GM18909 (cell line): ENCODE measurements around the gene TRMT6.

Experiments used
- ATAC-seq: cut with Tn5 transposase; IDR thresholded peaks from one replicate; pipeline ENCODE4 v1.9.1; 2021; ENCODE audit warnings: mild to moderate bottlenecking; ENCODE audit not compliant: unreplicated experiment, poor library complexity

TRMT6 gene

DNA sequence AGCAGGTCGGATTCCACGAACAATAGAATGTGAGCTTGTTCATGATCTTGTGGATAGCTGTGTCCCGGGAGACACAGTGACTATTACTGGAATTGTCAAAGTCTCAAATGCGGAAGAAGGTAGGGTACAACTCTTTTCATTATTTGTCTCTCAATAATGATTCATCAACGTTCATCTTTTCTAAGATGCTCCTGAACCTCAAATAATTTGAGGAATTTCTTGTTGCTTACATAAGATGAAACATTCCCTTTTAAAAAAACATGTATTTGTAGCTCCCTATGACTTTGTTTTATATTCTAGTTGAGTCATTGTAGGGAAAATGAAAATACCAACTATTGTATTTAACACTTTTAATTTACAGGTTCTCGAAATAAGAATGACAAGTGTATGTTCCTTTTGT, 17.1 kb upstream of the TRMT6 start:
- ATAC-seq = no peak

DNA sequence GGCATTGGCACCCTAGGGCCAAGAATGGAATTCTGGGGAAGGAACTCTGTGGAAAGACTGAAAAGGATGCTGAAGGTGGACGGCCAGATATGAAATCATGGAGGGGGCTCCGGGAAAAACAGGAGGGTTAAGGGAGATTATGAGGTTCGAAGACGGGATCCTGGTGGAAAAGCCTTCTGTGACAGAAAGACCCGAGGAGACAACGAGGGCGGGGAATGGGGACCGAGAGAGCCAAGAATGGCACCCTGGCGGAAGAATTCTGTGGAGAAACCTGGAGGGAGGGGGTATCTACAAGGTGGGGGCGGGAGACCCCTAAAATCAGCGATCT, 426 bp downstream of the TRMT6 start:
- no peak for ATAC-seq

- ATAC-seq = no peak
These were observed 3.1 kb downstream of the TRMT6 start for GRCh38 chr20:5947276-5947675.

GRCh38 chr20:5945963-5946362, 4.4 kb downstream of the TRMT6 start:
- ATAC-seq = no peak

DNA sequence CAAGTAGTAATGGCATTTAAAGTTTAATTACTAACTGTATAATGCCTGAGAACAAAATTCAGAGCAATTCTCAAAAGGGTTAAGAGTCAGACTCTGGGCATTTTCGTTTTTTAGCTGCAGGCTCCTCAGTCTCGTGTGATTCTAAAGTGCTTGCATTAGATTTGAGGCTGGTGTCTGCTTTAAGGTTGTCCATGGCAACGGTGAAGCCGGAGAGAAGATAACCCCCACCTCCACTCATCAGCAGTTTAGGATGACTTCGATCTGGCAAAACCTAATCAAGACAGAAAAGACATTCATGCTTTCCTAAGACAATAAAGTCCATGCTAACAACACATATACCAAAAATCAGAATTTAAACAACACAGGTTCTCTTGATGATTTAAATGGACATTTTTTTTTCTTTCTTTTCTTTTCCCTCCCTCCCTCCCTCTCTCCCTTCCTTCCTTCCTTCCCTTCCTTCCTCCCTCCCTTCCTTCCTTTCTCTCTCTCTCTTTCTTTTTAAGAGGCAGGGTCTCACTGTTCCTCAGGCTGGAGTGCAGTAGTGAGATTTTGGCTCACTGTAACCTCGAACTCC, 11.8 kb downstream of the TRMT6 start:
- no peak for ATAC-seq

DNA sequence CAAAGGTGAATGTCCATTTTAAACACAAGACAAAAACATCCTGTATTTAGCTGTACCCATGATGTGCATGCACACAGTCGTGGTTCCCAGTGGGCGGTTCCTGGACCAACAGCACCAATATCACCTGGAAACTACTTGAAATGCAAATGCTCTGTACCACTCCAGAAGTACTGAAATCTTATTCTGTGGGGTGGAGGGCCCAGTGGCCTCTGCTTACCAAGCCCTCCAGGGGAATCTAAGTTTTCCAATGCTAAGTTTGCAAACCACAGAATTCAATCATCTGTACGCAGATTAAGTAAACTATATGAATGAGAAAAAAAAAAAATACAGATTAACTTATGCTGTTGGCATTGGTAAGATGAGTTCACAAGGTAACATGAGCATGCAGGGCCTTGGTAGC, 14.1 kb downstream of the TRMT6 start:
- no peak for ATAC-seq

DNA sequence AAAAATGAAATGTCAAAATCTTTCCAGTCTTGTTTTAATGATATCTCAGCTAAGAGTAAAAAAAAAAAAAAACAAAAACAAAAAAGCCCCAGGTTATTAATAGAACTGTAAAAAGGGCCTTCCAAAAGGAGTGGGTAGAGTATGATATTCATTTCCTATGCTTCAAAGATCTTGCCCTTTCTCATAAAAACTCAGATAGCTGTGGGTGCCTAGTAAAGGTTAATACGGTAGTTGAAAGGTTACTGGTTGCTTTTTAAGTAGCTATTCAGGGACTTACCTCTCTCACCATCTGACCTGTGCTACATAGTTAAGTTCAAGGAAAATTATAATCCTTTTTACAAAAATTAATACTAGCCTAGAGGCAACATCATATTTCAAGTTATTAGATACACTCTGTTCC, 14.9 kb downstream of the TRMT6 start:
- no peak for ATAC-seq

DNA sequence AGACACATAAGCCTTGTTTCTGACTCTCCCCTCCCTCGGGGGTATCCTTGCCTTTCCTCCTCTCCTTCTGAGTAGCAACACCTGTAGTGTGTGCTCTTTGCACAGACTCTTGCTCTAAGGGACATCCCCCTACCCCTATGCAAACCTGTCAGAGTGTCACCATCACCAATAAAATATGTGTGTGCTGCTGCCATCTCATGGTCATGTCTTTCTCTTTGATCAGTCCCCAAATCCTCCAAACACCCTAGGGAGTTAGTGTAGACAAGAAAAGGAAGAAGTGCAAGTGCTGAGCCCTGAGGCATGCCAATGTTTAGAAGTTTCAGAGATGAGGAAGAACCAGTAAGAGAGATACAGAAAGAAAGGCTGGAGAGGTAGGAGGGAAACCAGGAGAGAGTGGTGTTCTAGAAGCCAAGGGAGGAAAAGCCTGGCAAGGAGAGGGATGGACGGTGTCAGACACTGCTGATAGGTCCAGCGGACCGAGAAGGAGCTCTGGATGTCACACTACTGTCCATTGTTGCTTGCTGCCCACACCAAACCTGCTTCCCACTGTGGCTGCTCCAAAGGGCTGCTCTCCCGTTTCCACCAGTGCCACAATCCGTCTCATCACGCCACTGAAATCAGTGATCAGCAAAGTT, 16.4 kb downstream of the TRMT6 start:
- peak; percentile 52 for ATAC-seq

GRCh38 chr20:5932796-5933195, 17.5 kb downstream of the TRMT6 start:
- ATAC-seq = no peak

DNA sequence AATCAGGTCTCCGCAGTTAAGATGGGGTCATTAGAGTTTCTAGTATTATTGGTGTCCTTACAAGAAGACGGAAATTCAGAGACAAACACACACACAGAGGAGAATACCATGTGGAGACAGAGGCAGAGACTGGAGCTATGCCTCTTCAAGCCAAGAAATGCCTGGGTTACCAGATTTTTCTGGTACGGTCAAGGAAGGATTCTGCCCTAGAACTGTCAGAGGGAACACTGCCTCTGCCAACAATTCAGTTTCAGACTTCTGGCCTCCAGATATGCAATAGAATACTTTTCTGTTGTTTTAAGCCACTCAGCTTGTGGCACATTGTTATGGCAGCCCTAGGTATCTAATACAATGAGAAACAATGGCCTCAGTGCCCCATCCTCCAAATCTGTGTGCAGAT, 18.9 kb downstream of the TRMT6 start:
- ATAC-seq = no peak

DNA sequence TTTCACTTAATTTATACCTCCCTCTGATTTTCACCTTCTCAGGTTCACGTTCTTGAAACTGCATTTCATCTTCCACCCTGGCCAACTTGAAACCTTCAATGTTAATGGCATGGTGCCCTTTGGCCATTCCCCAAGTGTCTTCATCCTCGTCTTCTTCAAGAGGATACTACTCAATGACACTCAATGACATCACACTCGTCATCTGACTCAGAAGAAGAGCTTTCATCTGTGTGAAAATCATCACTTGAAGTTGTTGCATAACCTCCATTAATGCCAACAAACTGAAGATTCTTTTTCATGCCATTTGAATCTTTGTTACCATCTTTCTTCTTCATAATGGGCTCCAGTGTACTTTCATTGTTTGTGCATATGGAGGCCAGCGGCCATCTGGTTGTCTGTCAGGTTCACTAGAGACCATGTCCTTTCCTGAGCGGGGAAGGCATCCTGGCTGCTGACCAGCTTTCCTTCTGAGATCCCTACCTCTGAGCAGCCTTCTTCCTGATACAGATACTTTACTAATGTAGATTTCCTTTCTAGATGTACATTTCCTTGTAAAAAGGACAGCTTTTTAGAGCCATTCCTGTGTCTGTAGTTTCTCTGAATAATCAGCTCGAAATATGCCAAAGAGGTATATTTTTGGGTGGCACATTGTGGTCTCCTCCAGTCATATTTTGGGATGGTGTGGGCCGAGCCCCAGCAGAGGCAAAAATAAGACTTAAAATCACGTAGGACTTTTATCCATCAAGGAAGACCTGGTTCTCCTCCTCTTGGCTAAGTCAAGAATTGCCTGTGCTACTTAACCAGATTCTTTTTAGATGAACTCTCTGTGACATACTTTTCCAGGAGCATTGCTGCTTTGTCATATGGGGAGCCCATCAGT, 21.3 kb downstream of the TRMT6 start:
- ATAC-seq = no peak

DNA sequence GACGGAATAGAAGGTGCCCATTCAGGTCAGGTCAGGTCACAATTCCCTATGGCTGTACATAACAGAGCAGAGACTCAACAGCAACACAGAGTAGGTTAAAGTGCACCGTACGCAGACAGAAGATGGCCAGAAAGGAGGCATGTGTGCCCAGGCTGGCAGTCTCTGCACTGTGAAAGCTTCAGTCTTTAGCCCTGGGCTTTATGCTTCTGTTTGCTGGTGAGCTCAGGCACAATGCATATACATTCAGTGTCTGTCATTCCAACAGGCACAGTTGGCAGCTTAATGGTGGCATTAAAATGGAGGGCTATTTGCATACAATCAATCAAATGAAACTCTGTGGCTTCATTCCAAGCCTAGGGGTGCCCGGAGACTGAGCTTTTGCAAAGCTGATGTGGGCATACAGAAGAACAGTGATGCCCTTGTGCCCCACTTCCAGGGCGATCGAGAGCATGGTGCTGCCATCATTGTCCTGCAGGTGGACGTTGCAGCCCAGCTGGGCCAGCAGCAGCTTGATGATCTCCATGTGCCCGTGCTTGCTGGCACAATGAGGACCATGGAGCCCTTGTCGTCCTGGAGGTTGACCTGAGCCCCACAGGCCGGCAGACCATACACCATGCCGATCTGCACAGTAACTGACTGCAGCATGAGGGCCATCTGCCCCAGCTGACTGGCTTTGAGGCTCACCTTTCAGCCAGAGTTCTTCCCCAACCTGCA, 22.4 kb downstream of the TRMT6 start:
- no peak for ATAC-seq

DNA sequence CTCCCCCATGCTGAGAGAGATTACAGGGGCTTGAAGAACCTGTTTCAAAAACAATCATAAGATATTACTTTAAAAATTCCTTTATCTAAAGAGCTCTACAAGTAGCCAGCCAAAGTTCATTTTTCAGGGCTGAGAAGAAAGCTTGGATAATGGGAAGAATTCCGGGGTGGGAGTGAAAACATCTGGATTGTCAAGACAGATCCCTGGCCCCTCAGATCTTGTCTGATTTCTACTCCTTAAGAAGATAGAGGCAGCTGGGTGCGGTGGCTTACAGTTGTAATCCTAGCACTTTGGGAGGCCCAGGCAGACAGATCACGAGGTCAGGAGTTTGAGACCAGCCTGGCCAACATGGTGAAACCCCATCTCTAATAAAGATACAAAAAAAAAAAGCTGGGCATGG, 24.8 kb downstream of the TRMT6 start:
- no peak for ATAC-seq

DNA sequence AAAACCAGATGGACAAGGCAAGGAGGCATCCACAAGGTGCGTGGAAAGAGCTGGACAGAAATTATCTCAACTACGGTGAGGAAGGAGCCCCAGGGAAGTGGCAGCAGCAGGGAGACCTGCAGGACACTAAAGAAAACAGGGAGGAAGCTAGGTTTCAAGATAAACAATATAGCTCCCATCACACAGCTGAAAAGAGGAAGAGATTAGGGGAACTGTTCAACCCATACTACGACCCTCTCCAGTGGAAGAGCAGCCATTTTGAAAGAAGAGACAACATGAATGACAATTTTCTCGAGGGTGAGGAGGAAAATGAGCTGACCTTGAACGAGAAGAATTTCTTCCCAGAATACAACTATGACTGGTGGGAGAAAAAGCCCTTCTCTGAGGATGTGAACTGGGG, 26.8 kb downstream of the TRMT6 start:
- no peak for ATAC-seq

- no peak for ATAC-seq
These were observed 29.8 kb downstream of the TRMT6 start for GRCh38 chr20:5920581-5920980.

- no peak for ATAC-seq
These were observed 30.4 kb downstream of the TRMT6 start for GRCh38 chr20:5919626-5920544.

GRCh38 chr20:5918856-5919625, 31.3 kb downstream of the TRMT6 start:
- no peak for ATAC-seq

- ATAC-seq = no peak
These were observed 35.5 kb downstream of the TRMT6 start for GRCh38 chr20:5914859-5915258.

DNA sequence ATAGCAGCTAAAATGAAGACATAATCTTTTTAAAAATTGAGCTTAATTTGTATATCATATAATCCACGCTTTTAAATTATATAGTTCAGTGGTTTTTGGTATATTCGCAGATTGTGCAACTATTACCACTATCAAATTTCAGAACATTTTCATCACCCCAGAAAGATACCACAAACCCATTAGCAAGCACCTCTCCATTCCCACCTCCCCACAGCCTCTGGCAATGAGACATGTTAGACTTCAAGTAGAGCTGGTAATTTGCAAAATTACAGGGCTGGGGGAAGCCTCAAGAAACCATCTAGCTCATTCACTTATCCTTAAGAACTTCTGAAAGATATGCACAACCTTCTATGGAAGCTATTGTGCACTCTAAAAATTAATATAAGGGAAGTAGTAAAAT, 37.2 kb downstream of the TRMT6 start:
- no peak for ATAC-seq
